ENCODE measurements around the gene RBP3.

DNA sequence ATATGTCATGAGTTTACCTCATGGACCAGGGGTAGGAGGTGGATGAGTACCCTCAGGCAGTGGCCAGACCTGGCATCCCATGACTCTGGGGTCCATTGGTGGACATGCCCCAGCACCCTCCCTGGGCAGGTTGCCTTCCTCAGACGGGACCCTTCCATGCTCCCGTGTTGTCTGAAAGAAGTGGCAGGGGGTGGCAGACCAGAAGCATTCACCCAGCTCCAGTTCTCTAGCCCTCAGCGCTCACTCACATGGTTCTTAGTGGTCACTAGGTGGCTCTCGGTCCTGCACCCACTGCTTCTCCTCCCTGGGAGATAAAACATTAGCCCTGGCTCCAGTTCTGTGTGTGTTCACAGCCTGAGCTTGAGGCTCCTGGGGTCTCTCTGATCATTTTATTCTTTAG, 6.0 kb downstream of the RBP3 start:
- TF ChIP-seq, protein P1, sequence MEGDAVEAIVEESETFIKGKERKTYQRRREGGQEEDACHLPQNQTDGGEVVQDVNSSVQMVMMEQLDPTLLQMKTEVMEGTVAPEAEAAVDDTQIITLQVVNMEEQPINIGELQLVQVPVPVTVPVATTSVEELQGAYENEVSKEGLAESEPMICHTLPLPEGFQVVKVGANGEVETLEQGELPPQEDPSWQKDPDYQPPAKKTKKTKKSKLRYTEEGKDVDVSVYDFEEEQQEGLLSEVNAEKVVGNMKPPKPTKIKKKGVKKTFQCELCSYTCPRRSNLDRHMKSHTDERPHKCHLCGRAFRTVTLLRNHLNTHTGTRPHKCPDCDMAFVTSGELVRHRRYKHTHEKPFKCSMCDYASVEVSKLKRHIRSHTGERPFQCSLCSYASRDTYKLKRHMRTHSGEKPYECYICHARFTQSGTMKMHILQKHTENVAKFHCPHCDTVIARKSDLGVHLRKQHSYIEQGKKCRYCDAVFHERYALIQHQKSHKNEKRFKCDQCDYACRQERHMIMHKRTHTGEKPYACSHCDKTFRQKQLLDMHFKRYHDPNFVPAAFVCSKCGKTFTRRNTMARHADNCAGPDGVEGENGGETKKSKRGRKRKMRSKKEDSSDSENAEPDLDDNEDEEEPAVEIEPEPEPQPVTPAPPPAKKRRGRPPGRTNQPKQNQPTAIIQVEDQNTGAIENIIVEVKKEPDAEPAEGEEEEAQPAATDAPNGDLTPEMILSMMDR (IDR thresholded peaks at IDR 0.05; ENCODE audit: low read length) = no peak
- no peak for TF ChIP-seq EZH2 (optimal IDR thresholded peaks at IDR 0.05; ENCODE audit: low read depth, low read length)
